ENCODE measurements around the gene IL5RA.

Gene IL5RA

DNA sequence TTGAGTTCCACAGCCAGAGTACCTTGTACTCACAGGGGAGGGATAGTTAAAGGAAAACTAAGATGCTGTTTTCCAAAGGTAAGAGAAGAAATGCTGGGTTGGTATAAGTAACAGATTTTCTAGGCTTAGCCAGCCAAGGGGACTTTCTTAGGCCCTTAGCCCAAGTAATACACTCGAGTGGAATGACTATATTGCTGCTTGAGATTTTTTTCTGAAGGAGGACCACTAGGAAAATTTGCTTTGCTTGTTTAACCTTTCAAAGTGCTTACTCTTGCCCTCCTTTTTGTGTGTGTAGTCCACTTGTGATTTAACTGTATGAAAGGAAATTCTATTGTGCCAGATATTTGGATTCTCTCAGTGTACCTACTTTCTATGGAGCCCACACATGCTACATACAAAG, 50.5 kb downstream of the IL5RA start:
- TF ChIP-seq EZH2phosphoT487 (IDR thresholded peaks at IDR 0.05; ENCODE audit: borderline replicate concordance, low read length), result no peak
- TF ChIP-seq, protein P1, sequence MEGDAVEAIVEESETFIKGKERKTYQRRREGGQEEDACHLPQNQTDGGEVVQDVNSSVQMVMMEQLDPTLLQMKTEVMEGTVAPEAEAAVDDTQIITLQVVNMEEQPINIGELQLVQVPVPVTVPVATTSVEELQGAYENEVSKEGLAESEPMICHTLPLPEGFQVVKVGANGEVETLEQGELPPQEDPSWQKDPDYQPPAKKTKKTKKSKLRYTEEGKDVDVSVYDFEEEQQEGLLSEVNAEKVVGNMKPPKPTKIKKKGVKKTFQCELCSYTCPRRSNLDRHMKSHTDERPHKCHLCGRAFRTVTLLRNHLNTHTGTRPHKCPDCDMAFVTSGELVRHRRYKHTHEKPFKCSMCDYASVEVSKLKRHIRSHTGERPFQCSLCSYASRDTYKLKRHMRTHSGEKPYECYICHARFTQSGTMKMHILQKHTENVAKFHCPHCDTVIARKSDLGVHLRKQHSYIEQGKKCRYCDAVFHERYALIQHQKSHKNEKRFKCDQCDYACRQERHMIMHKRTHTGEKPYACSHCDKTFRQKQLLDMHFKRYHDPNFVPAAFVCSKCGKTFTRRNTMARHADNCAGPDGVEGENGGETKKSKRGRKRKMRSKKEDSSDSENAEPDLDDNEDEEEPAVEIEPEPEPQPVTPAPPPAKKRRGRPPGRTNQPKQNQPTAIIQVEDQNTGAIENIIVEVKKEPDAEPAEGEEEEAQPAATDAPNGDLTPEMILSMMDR (IDR thresholded peaks at IDR 0.05; ENCODE audit: low read depth, low read length, poor library complexity, severe bottlenecking), result no peak
- no peak overlapping the region for H3K4me3 ChIP-seq (ENCODE audit: low read length)

DNA sequence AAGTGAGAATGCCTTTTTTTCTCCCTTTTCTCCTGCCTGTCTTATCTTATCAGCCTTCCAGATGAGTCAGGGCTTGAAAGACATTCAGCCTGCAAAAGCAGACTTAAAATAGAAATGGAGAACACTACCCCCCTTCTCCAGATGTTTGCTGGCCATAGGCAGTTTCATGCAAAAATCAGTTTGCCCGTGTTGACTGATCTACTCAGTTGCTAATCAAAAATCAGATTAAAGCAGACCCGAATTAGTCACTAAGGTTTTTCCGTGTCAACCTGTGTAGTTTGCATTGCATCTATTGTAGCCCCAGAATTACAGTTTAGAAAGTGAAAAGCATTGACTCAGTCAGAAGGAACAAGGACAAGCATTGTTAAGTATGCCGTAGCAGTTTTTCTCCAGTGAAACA, 56.2 kb downstream of the IL5RA start:
- H3F3A ChIP-seq (ENCODE audit: control insufficient read depth, insufficient read depth), result no peaks in the 10 kb centered on the region

More for the DNA sequence above, 50.5 kb downstream of the IL5RA start:
- Histone ChIP-seq H3K4me1 (ENCODE audit: control insufficient read depth, low read length) (no peaks in the 10 kb centered on the region), H3F3A (ENCODE audit: control insufficient read depth, insufficient read depth) (no peaks in the 10 kb centered on the region), H3K79me2 (ENCODE audit: control insufficient read depth, low read length) (no peaks in the 10 kb centered on the region), H4K20me1 (ENCODE audit: control insufficient read depth, insufficient read depth, low read depth, low read length) (no peaks in the 10 kb centered on the region), H3K27me3 (ENCODE audit: control insufficient read depth, low read length) (no peaks in the 10 kb centered on the region), H3K9me3 (ENCODE audit: control insufficient read depth, insufficient read depth, low read length) (0 out of 2 replicates have a peak, but pooled peaks cover 5% of the 10 kb centered on the region), H3K36me3 (ENCODE audit: control insufficient read depth, low read length) (no peaks in the 10 kb centered on the region), H3K4me2 (ENCODE audit: low read length) (no peak overlapping the region), H3K9me2 (replicated peaks; ENCODE audit: control insufficient read depth, low read length) (no peaks in the 10 kb centered on the region; the same call in 1 of the 2 replicates), H3K27ac (ENCODE audit: low read depth, low read length) (no peak overlapping the region)

DNA sequence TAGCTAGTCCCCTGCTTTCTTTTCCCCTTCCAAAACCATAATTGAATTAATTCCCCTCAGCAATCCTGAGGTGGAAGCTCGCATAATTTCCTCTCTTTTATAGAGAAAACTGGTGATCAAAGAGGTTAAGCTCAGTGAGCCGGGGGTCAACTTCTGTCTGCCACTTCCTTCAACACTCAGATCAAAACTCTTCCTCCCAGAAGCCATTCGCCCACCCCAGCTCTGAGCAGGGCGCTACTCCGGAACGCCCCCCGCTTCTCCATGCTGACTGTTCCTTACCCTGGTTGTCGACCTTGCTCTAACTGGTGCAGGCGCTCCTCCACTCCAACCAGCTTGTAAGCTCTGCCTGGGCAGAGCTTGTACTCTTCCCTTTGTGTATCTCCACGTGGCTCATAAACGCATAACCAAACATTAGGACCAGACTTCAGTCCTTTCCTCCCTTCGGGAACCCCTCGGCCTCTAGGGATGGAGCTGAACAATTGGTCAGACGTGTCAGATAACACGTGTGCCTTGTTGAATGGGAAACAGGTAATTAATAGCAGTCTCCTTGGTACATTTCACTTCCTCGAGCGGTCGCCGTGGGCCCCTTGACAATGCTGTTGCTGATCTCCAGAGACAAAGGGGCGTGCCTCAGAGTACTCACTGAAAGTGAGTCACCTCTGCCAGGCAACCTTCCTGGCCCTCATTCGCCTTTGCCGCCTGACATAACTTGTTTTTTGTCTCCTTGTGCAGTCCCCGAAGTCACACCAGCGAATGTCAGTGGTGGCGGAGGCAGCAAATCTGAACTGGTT, 71.8 kb downstream of the IL5RA start:
- Histone ChIP-seq H3K4me3 (ENCODE audit: low read length) (no peak overlapping the region), H3K9me2 (replicated peaks; ENCODE audit: control insufficient read depth, low read length) (no peaks in the 10 kb centered on the region), H3K9me3 (ENCODE audit: control insufficient read depth, insufficient read depth, low read length) (no peaks in the 10 kb centered on the region), H3K36me3 (ENCODE audit: control insufficient read depth, low read length) (no peaks in the 10 kb centered on the region), H3K4me2 (ENCODE audit: low read length) (no peak overlapping the region), H3F3A (ENCODE audit: control insufficient read depth, insufficient read depth) (no peaks in the 10 kb centered on the region), H3K27ac (ENCODE audit: low read depth, low read length) (no peak overlapping the region), H3K79me2 (ENCODE audit: control insufficient read depth, low read length) (no peaks in the 10 kb centered on the region), H3K27me3 (ENCODE audit: control insufficient read depth, low read length) (no peaks in the 10 kb centered on the region), H4K20me1 (ENCODE audit: control insufficient read depth, insufficient read depth, low read depth, low read length) (no peaks in the 10 kb centered on the region), H3K4me1 (ENCODE audit: control insufficient read depth, low read length) (no peaks in the 10 kb centered on the region)
- TF ChIP-seq, protein P1 (IDR thresholded peaks at IDR 0.05; ENCODE audit: low read depth, low read length, poor library complexity, severe bottlenecking), result no peak
- no peak for TF ChIP-seq EZH2phosphoT487 (IDR thresholded peaks at IDR 0.05; ENCODE audit: borderline replicate concordance, low read length)

More for the DNA sequence above, 56.2 kb downstream of the IL5RA start:
- Histone ChIP-seq H3K4me1 (ENCODE audit: control insufficient read depth, low read length) (no peaks in the 10 kb centered on the region), H3K36me3 (ENCODE audit: control insufficient read depth, low read length) (no peaks in the 10 kb centered on the region), H3K79me2 (ENCODE audit: control insufficient read depth, low read length) (no peaks in the 10 kb centered on the region), H3K9me3 (ENCODE audit: control insufficient read depth, insufficient read depth, low read length) (0 out of 2 replicates have a peak, but pooled peaks cover 2% of the 10 kb centered on the region), H3K4me2 (ENCODE audit: low read length) (no peak overlapping the region), H3K27ac (ENCODE audit: low read depth, low read length) (no peak overlapping the region), H3K27me3 (ENCODE audit: control insufficient read depth, low read length) (no peaks in the 10 kb centered on the region), H4K20me1 (ENCODE audit: control insufficient read depth, insufficient read depth, low read depth, low read length) (no peaks in the 10 kb centered on the region), H3K9me2 (replicated peaks; ENCODE audit: control insufficient read depth, low read length) (no peaks in the 10 kb centered on the region; the same call in 1 of the 2 replicates), H3K4me3 (ENCODE audit: low read length) (no peak overlapping the region)
- TF ChIP-seq, protein P1 (IDR thresholded peaks at IDR 0.05; ENCODE audit: low read depth, low read length, poor library complexity, severe bottlenecking), result no peak
- TF ChIP-seq EZH2phosphoT487 (IDR thresholded peaks at IDR 0.05; ENCODE audit: borderline replicate concordance, low read length), result no peak
